Measurements from ENCODE around the gene RBBP8NL. TPM values are rescaled to one million over a fixed set of nuclear protein-coding genes. Genes with fewer than 3 reads are reported as not detected.

The RBBP8NL gene
- total RNA-seq, 1 experiment from 2014 or later: 1.5 TPM

GRCh38 chr20:62451156-62451767 lies 23.9 kb upstream of the RBBP8NL start:
- ChIA-PET CTCF (interaction anchor here (0.6 to 2.0 kb wide), 3 partner anchors 37 to 153 kb away, joined by 4 to 9 read pairs (median 6); no protein-coding TSS in a partner anchor), POLR2A (no interaction called here)

DNA sequence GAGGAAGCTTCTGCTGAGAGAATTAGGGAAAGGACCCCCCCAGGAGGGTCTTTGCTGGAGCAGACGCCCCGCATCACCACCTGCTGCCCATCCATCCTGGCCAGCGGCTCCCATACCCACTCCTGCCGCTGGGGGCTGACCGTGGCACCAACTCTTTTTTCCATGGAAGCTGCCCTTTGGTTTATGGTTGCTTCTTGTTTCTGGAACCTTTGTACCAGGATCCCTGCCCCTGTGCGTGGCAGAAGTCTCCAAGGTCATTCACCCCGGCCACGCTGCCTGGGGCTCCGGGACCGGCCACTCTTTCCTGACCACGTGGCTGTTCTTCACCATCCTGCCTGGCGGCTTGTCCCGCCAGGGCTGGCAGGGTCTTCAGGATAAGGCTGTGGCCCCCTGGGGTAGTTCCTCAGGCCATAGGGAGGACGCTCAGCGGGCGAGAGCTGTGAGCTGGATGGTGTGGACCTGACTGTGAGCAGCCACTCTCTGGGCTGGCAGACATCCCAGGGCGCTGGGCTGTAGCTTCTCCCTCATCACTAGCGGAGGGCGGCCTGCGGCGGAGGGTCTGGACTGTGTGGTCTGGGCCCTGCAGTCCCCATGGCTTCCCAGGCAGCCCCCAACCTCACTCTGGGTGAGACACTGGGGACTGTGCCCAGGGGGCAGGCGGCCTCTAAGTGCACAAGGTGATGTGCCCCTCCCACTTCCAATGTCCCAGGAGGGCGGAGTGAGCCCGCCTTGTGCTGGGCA lies 22.8 kb upstream of the RBBP8NL start:
- CTCF ChIA-PET: interaction anchor here (0.9 to 2.1 kb wide), 7 partner anchors 11 to 148 kb away, joined by 3 to 9 read pairs (median 3); no protein-coding TSS in a partner anchor
- DNase-seq (ENCODE audit: low spot score): no peak
- no peaks in the 10 kb centered on the region for H3K4me1 Mint-ChIP-seq
- H3K9me3 Mint-ChIP-seq: no peaks in the 10 kb centered on the region
- H3K27me3 Mint-ChIP-seq (ENCODE audit: low read depth): no peaks in the 10 kb centered on the region
- no peak overlapping the region for H3K4me3 Mint-ChIP-seq
- POLR2A ChIA-PET: no interaction called here
- ATAC-seq: no peak
- H3K27ac Mint-ChIP-seq: no peak overlapping the region
- no peaks in the 10 kb centered on the region for H3K36me3 Mint-ChIP-seq
- TF ChIP-seq, protein P1, sequence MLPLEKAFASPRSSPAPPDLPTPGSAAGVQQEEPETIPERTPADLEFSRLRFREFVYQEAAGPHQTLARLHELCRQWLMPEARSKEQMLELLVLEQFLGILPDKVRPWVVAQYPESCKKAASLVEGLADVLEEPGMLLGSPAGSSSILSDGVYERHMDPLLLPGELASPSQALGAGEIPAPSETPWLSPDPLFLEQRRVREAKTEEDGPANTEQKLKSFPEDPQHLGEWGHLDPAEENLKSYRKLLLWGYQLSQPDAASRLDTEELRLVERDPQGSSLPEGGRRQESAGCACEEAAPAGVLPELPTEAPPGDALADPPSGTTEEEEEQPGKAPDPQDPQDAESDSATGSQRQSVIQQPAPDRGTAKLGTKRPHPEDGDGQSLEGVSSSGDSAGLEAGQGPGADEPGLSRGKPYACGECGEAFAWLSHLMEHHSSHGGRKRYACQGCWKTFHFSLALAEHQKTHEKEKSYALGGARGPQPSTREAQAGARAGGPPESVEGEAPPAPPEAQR (CRISPR knock-in tag; IDR thresholded peaks at IDR 0.05): no peak
- TF ChIP-seq, protein P2, sequence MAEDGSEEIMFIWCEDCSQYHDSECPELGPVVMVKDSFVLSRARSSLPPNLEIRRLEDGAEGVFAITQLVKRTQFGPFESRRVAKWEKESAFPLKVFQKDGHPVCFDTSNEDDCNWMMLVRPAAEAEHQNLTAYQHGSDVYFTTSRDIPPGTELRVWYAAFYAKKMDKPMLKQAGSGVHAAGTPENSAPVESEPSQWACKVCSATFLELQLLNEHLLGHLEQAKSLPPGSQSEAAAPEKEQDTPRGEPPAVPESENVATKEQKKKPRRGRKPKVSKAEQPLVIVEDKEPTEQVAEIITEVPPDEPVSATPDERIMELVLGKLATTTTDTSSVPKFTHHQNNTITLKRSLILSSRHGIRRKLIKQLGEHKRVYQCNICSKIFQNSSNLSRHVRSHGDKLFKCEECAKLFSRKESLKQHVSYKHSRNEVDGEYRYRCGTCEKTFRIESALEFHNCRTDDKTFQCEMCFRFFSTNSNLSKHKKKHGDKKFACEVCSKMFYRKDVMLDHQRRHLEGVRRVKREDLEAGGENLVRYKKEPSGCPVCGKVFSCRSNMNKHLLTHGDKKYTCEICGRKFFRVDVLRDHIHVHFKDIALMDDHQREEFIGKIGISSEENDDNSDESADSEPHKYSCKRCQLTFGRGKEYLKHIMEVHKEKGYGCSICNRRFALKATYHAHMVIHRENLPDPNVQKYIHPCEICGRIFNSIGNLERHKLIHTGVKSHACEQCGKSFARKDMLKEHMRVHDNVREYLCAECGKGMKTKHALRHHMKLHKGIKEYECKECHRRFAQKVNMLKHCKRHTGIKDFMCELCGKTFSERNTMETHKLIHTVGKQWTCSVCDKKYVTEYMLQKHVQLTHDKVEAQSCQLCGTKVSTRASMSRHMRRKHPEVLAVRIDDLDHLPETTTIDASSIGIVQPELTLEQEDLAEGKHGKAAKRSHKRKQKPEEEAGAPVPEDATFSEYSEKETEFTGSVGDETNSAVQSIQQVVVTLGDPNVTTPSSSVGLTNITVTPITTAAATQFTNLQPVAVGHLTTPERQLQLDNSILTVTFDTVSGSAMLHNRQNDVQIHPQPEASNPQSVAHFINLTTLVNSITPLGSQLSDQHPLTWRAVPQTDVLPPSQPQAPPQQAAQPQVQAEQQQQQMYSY (CRISPR knock-in tag; IDR thresholded peaks at IDR 0.05): no peak
- TF ChIP-seq, protein P3, sequence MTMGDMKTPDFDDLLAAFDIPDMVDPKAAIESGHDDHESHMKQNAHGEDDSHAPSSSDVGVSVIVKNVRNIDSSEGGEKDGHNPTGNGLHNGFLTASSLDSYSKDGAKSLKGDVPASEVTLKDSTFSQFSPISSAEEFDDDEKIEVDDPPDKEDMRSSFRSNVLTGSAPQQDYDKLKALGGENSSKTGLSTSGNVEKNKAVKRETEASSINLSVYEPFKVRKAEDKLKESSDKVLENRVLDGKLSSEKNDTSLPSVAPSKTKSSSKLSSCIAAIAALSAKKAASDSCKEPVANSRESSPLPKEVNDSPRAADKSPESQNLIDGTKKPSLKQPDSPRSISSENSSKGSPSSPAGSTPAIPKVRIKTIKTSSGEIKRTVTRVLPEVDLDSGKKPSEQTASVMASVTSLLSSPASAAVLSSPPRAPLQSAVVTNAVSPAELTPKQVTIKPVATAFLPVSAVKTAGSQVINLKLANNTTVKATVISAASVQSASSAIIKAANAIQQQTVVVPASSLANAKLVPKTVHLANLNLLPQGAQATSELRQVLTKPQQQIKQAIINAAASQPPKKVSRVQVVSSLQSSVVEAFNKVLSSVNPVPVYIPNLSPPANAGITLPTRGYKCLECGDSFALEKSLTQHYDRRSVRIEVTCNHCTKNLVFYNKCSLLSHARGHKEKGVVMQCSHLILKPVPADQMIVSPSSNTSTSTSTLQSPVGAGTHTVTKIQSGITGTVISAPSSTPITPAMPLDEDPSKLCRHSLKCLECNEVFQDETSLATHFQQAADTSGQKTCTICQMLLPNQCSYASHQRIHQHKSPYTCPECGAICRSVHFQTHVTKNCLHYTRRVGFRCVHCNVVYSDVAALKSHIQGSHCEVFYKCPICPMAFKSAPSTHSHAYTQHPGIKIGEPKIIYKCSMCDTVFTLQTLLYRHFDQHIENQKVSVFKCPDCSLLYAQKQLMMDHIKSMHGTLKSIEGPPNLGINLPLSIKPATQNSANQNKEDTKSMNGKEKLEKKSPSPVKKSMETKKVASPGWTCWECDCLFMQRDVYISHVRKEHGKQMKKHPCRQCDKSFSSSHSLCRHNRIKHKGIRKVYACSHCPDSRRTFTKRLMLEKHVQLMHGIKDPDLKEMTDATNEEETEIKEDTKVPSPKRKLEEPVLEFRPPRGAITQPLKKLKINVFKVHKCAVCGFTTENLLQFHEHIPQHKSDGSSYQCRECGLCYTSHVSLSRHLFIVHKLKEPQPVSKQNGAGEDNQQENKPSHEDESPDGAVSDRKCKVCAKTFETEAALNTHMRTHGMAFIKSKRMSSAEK (CRISPR knock-in tag; IDR thresholded peaks at IDR 0.05; ENCODE audit: borderline replicate concordance): no peak
- TF ChIP-seq ZMAT4 (CRISPR knock-in tag; IDR thresholded peaks at IDR 0.05) (no peak), TEAD1 (CRISPR knock-in tag; IDR thresholded peaks at IDR 0.05) (no peak), TCF7 (CRISPR knock-in tag; IDR thresholded peaks at IDR 0.05; ENCODE audit: low read depth) (no peak), MYBL2 (CRISPR knock-in tag; IDR thresholded peaks at IDR 0.05) (no peak), MXD4 (CRISPR knock-in tag; IDR thresholded peaks at IDR 0.05; ENCODE audit: borderline replicate concordance) (no peak), MLX (CRISPR knock-in tag; IDR thresholded peaks at IDR 0.05) (no peak), RELA (CRISPR knock-in tag; IDR thresholded peaks at IDR 0.05; ENCODE audit: borderline replicate concordance) (no peak), IRF1 (CRISPR knock-in tag; IDR thresholded peaks at IDR 0.05) (no peak), TP53 (CRISPR knock-in tag; IDR thresholded peaks at IDR 0.05) (no peak), ZNF121 (CRISPR knock-in tag; IDR thresholded peaks at IDR 0.05) (no peak), FOXP4 (CRISPR knock-in tag; IDR thresholded peaks at IDR 0.05) (no peak)
- TF ChIP-seq, protein P4, sequence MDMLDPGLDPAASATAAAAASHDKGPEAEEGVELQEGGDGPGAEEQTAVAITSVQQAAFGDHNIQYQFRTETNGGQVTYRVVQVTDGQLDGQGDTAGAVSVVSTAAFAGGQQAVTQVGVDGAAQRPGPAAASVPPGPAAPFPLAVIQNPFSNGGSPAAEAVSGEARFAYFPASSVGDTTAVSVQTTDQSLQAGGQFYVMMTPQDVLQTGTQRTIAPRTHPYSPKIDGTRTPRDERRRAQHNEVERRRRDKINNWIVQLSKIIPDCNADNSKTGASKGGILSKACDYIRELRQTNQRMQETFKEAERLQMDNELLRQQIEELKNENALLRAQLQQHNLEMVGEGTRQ (CRISPR knock-in tag; IDR thresholded peaks at IDR 0.05): no peak

More at GRCh38 chr20:62451156-62451767, 23.9 kb upstream of the RBBP8NL start:
- DNase-seq (ENCODE audit: low spot score): no peak
- no peak overlapping the region for H3K27ac Mint-ChIP-seq
- TF ChIP-seq, protein P1 (CRISPR knock-in tag; IDR thresholded peaks at IDR 0.05): no peak
- no peaks in the 10 kb centered on the region for H3K9me3 Mint-ChIP-seq
- H3K27me3 Mint-ChIP-seq (ENCODE audit: low read depth): no peaks in the 10 kb centered on the region
- H3K4me1 Mint-ChIP-seq: no peaks in the 10 kb centered on the region
- no peak overlapping the region for H3K4me3 Mint-ChIP-seq
- no peak for ATAC-seq
- H3K36me3 Mint-ChIP-seq: no peaks in the 10 kb centered on the region

Measured in WTC11 (cell line).